GM18508 (cell line): ENCODE data around the gene HACL1.
A peak's percentile ranks its signal among the peaks of the same experiment; 100 is the strongest.
"Not testable (repeated sequence)": the region's sequence is repeated elsewhere in the genome, so short reads cannot be mapped to it uniquely, and the experiment has no call there.

ENCODE experiments used
- ATAC-seq: cut with Tn5 transposase; IDR thresholded peaks from one replicate; pipeline ENCODE4 v1.9.1; 2021; ENCODE audit warnings: moderate number of reproducible peaks; ENCODE audit not compliant: insufficient read depth, unreplicated experiment

Gene HACL1

DNA sequence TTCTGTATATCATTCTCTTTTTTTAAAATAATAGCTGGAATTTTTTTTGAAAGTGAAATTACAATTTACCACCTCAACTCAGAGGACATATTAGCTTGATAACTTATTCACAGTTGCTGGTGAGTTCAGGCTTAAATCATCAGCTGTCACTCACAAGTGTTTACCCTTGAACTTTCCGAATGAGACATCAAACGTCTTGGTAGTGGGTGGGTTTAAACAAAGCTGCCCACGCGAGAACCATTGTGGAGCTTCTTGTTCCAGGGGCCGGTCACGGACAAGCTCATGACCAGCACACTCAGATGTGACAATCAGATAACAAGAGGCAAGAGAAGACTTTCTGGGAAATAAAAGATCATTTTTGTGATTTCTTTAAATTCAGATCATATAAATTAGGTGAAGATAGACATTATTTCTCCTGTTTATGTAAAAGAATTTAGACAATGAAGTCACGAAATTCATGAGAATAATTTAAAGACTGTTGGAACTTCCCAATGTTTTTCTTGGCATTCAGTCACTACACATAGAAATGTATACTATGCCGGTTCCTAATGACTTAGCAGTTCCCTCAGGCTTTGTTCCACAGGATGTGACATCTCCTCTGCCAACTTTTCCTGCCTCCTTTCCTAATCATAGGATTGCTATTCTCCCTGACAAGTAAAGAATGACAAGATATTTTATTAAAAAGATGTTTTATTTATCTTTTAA is 29.4 kb upstream of the HACL1 start:
- peak; percentile 25 for ATAC-seq

DNA sequence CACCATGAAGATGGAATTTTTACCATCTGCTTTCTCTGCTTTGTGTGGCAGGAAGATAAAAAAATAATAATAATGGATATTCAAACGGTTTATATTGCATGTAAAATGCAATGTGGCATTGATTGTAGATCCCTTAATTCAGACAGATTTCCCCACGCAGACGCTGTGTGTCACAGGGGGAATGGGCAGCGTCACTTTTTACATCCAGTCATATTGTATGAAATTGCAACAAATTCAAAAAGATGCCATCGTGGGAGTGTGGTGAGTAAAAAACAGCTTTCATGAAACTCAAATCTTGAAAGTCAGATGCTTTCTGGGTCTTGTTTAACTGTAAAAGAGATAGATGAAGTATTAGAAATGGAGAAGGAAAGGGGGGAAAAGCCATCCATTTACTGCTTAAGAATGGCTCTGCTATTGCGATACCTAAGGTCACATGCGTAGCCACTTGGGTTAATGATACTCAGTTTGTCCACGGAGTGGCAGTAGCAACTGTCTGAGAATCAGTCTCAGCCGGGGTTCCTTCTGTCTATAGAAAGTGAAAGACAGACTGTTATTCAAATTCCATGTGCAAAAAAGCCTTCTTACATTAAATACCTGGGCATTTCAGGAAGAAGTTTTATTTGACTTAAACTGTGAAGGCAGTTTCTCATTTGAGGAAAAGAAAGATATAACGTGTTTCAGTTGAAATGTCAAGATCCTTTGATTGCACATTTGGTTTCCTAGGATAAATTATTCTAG is 28.7 kb upstream of the HACL1 start:
- ATAC-seq: peak; percentile 75

DNA sequence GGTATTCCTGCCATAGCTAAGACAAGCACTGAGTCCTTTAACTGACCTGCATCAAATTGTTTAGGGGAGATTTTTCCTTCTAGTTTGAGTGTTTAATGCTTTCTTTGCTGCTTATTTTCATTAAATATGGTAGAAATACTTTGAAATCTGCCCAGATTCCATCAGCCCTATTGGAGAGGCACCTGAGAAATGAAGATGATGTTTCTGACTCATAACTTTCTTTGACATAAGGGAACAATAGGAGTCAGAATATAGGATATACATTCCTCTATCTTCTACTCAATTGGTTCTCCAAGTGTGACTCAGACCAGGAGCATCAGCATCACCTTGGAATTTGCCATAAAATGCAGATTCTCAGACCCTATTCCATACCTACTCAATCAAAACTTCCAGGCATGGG is 27.6 kb upstream of the HACL1 start:
- no peak for ATAC-seq

DNA sequence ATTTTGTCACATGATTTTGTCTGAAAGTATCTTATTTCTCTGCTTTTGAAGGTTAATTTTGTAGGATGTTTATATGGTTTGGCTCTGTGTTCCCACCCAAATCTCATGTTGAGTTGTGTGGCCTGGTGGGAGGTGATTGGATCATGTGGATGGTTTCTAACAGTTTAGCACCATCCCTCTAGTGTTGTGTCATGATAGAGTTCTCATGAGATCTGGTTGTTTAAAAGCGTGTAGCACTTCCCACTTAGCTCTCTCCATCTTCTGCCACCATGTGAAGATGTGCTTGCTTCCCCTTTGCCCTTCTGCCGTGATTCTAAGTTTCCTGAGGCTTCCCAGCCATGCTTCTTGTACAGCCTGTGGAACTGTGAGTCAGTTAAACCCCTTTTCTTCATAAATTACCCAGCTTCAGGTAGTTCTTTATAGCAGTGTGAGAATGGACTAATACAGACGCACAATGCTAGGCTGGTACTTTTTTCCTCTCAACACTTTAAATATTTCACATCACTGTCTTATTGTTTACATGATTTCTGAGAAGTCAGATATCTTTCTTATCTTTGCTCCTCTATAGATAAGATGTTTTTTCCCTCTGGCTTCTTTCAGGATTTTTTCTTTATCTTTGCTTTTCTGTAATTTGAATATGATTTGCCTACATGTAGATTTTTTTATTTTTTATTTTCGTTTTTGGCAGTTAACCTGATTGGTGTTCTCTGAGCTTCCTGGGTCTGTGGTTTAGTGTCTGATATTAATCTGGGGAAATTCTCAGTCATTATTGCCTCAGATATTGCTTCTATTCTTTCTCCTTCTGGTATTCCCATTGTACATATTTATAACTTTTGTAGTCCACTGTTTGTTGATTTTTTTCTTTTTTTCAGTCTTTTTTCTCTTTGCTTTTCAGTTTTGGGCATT is 22.4 kb upstream of the HACL1 start:
- ATAC-seq: no peak

DNA sequence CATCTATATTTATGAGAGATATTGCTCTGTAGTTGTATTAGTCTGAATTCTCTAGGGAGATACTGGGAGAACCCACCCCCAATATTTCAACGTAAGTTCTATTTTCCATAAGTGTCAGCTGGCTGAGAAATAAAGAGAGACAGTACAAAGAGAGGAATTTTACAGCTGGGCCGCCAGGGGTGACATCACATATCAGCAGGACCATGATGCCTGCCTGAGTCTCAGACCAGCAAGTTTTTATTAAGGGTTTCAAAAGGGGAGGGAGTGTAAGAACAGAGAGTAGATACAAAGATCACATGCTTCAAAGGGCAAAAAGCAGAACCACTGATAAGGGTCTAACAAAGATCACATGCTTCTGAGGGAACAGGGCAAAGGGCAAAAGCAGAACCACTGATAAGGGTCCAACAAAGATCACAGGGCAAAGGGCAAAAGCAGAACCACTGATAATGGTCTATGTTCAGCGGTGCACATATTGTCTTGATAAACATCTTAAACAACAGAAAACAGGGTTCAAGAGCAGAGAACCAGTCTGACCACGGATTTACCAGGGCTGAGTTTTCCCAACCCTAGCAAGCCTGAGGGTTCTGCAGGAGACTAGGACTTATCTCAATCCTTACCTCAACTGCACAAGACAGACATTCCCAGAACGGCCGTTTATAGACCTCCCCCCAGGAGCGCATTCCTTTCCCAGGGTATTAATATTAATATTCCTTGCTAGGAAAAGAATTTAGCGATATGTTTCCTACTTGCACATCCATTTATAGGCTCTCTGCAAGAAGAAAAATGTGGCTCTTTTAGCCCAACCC is 18.5 kb upstream of the HACL1 start:
- not testable (repeated sequence) for ATAC-seq

DNA sequence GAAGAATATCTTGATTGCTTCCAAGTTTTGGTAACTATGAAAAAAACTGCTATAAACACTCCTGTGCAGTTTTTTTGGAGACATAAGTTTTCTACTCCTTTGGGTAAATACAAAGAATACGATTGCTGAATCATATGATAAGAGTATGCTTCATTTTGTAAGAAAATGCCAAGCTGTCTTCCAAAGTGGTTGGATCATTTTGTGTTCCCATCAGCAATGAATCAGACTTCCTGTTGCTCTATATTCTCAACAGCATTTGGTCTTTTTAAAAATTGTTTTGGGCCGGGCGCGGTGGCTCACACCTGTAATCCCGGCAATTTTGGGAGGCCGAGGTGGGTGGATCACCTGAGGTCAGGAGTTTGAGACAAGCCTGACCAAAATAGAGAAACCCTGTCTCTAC is 14.7 kb upstream of the HACL1 start:
- ATAC-seq: no peak

DNA sequence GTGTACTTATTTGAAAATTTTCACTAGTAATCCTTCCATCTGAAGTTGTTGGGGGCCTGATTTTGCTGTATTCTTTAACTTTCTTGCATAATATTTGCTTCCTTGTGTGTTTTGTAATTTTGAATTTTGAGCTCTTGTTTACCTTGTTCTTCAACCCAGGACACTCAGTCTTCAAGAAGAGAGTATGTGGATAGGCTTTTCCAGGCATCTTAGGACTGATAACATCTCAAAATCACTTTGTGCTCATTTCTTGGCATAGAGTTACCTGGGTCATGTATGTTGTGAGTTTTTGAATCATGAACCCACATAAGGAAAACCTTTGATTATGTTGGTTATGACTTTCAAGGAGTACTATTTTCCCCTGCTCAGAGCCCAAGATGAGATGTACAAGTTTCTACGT is 13.6 kb upstream of the HACL1 start:
- no peak for ATAC-seq

DNA sequence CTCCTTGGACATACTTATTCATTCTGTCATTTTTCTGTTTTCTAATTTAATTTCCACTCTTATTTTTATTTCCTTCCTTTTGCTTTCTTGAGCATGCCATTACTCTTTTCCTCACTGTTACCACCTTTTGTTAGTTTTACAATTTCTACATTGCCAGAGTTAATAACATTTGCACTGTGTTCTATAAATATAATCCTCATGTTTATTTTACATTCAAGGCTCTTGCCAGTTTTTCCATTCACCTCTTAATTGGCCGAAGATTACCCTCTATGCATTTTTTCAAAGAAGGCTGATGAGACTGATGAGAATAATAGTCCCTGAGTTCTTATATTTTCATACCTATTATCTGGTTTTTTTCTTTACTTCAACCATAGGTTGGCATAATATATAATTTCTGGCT is 10.6 kb upstream of the HACL1 start:
- no peak for ATAC-seq

DNA sequence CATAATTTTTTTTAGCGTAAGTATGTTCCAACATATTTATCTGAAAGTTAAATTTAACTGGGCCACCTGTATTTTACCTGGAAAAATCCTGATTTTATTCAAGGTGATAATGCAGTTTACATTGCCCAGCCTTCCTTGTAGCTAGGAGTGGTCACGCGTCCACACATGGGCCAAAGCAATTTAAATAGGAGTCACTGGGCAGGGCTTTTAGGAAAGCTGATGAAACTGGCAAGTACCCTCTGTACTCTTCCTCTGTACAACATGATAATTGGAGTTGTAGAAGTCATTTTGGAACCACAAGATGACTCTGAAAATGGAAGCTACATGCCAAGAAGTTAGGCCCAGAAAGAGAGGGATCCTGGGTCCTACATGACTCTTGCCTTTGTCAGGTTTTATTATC is 9.6 kb upstream of the HACL1 start:
- no peak for ATAC-seq

DNA sequence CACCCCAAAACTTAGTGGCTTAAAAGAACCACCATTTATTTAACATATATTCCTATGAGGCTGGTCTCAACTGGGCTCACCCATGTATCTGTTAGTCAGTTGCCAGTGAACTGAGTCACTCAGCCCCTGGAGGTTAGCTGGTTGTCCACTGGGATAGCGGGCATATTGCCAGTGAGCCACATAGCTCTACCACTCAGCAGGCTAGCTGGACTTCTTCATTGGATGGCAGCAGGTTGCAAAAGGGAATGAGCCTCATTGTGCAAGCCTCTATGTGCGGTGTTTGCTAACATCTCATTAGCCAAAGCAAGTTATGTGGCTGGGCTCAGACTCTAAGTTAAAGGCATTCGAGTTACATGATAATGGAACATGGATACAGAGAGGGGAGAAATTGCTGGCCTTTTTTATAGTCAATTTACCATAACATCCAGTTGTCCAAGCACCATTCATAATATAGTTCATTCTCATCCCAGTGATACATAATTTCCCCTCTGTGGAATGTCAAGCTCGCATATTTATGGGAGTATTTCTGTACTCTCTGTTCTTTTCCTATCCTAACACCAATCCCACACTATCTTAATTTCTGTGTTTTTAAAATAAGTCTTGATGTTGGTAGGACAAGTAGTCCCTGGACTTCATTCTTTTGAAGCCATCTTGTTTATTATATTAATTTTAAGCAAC is 8.9 kb upstream of the HACL1 start:
- no peak for ATAC-seq

DNA sequence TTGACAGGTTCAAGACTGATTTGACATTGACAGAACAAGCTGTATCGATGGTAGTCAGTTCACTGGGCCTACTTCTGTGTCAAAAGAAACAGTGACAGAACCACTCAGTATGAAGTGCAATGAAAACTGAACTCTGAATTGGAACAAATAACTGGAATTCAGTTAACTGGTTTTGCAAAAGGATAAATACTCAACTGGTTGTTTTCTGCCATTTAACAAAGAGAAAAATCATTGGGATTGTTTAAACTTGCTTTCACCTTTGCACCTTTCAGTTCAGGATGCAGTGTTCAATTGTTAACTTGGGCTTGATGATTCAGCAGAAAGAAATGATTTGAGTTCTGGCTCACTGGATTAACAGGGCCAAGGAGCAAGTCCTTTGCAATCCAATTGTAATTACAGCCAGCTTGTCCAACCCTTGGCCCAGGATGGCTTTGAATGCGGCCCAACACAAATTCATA is 5.1 kb upstream of the HACL1 start:
- ATAC-seq: no peak

DNA sequence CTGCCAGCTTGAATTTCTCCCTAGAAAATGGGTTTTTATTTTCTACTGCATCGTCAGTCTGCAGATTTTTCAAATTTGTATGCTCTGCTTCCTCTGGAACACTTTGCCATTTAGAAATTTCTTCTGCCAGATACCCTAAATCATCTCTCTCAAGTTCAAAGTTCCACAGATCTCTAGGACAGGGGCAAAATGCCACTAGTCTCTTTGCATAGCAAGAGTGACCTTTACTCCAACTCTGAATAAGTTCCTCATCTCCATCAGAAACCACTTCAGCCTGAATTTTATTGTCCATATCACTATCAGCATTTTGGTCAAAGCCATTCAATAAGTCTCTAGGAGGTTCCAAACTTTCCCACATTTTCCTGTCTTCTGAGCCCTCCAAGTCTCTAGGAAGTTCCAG is 3.2 kb upstream of the HACL1 start:
- not testable (repeated sequence) for ATAC-seq

DNA sequence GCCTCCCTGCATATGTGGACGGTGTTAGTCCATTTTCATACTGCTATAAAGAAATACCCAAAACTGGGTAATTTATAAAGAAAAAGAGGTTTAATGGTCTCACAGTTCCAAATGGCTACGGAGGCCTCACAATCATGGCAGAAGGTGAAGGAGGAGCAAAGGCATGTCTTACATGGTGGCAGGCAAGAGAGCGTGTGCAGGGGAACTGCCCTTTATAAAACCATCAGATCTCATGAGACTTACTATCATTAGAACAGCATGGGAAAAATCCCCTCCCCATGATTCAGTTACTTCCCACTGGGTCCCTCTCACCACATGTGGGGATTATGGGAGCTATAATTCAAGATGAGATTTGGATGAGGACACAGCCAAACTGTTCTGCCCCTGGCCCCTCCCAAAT is 1.4 kb upstream of the HACL1 start:
- ATAC-seq: not testable (repeated sequence)

DNA sequence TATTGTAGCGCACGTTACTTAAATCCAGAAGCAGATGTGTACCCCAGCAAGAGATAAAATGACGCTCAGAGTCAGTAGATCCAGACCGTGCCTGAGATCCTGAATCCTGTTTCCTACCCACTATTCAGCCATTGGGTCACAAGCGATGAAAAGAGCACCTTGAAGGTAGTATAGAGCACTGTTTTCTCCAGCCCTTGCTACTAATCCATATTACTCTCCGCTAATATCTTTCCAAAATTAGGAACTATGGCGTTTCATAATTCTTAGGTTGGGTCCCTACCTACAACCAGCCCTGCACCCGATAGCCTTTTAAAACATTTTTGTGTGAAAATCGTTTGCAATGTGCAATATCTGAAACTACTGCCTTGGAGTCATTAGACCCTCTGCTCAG is 772 bp upstream of the HACL1 start:
- ATAC-seq: no peak

DNA sequence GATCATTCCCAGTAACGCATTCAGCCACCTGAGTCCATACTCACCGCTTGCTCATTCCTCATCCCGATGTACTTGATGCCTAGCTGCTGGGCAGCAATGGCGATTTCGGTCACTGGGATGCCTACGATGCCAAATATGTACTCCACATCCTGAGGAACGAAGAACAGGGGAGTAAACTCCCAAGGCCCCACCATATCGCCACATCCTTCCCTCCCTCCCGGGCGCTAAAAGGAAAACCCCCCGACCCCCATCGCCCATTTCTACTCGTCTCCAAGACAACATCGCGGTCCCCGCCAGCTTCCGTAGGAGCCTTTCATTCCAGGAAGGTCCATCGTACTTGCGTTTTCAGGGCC is 347 bp downstream of the HACL1 start:
- no peak for ATAC-seq

DNA sequence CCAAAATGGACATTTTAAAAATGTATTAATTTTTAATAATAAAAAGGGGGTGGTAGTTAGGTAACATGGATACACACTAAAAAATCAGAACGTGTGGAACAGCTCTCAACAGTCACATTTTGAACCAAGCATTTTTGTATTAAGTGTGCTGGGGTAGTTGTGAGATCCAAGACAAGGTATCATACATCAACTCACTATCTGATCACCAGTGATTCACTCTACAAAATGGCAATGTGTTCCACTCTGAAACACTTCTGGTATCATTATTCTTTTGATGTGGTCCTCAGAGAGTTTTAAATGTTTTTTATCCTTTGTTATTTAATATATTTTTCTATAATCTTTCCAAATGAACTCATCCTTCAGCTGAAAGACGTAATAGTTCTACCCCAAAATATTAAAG is 5.4 kb downstream of the HACL1 start:
- no peak for ATAC-seq

DNA sequence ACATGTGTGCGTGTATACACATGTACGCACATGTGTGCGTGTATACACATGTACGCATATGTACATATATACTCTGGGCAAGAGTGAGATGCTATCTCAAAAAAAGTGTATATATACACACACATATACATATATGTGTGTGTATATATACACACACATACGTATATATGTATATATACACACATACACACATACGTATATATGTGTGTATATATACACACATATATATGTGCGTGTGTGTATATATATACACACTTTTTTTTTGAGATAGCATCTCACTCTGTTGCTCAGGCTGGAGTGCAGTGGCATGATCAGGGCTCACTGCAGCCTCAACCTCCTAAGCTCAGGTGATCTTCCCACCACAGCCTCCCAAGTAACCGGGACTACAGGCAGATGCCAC is 8.4 kb downstream of the HACL1 start:
- ATAC-seq: no peak

DNA sequence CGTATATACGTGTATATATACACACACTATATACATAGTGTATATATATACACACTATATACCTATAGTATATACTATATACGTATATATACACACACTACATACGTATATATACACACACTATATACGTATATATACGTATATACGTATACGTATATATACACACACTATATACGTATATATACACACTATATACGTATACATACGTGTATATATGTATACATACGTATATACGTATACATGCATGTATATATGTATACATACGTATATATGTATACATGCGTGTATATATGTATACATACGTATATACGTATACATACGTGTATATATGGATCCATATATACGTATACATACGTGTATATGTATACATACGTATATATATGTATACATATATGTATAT is 9.4 kb downstream of the HACL1 start:
- no peak for ATAC-seq

DNA sequence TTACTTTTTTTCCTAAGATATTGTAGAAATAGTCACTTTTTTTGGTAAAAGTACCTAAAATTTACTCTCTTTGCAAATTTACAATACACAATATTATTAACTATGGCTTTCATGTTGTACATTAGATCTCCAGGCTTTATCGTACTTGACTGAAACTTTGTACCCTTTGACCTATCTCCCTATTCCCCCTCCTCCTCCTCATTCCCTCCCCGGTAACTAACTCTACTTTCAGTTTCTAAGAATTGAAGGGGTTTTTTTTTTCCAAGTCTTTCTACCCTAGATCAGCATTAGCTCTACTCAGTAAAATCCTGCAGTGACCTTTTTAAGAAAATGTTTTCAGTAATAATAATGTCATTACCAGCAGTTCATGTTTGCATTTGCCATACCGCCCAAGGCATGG is 10.1 kb downstream of the HACL1 start:
- ATAC-seq: no peak
